DOHH2 (cell line): Measurements from ENCODE around the gene ANXA7.

Experiments used
- CTCF ChIP-seq: fragments of 200-600 bp; sonication (generic); IDR thresholded peaks from one replicate; pipeline ENCODE4 v1.5.1; 2014; ENCODE audit warnings: antibody characterized with exemption, mild to moderate bottlenecking, low read depth, low read length; ENCODE audit not compliant: poor library complexity, severe bottlenecking
- EZH2phosphoT487 ChIP-seq: fragments of 200-600 bp; sonication (generic); IDR thresholded peaks from 2 replicates; pipeline ENCODE4 v1.6.1; 2017; ENCODE audit warnings: borderline replicate concordance, mild to moderate bottlenecking, antibody characterized with exemption, low read length, moderate library complexity, mixed read lengths

- TF ChIP-seq CTCF (no peak), EZH2phosphoT487 (no peak)
These were observed 48.9 kb downstream of the ANXA7 start for GRCh38 chr10:73364964-73365363.
